VCaP (cell line): ENCODE measurements around the gene PANK4.

Experiments
- H3K27ac ChIP-seq: fragments of 450-650 bp; 2 replicates; pipeline ENCODE4 v1.5.1; 2017
- TF ChIP-seq, protein P1 (sequence below): fragments of 450-650 bp; conservative IDR thresholded peaks from 2 replicates; pipeline ENCODE4 v1.5.1; 2017; ENCODE audit warnings: mild to moderate bottlenecking, moderate library complexity

PANK4 gene

DNA sequence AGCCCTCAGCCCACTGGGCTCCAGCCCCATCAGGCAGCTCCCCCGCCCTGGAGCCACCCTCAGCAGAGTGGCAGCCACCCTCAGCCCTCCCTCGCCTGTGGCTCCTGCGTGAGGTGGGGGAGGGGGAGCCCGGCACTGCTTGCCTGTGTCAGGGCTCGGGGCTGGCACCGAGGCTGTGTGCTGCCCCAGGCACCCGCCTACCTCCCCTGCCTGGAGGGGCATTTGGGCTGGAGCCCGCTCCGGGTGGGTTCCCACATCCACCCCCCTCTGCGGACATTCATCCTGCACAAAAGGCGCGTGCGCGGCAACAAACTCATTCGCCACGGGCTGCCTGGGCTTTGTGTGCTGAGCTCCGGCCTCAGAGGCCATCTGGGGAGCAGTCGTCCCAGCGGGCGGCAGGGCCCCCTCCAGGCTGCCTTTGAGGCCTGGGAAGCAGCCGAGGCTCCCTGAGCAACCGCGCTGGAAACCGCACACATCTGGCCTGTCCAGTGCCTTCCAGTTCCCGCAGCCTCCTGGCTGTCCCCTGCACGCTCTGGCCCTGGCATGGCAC, 17.2 kb upstream of the PANK4 start:
- no peak overlapping the region for H3K27ac ChIP-seq
- TF ChIP-seq, protein P1, sequence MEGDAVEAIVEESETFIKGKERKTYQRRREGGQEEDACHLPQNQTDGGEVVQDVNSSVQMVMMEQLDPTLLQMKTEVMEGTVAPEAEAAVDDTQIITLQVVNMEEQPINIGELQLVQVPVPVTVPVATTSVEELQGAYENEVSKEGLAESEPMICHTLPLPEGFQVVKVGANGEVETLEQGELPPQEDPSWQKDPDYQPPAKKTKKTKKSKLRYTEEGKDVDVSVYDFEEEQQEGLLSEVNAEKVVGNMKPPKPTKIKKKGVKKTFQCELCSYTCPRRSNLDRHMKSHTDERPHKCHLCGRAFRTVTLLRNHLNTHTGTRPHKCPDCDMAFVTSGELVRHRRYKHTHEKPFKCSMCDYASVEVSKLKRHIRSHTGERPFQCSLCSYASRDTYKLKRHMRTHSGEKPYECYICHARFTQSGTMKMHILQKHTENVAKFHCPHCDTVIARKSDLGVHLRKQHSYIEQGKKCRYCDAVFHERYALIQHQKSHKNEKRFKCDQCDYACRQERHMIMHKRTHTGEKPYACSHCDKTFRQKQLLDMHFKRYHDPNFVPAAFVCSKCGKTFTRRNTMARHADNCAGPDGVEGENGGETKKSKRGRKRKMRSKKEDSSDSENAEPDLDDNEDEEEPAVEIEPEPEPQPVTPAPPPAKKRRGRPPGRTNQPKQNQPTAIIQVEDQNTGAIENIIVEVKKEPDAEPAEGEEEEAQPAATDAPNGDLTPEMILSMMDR, result no peak

DNA sequence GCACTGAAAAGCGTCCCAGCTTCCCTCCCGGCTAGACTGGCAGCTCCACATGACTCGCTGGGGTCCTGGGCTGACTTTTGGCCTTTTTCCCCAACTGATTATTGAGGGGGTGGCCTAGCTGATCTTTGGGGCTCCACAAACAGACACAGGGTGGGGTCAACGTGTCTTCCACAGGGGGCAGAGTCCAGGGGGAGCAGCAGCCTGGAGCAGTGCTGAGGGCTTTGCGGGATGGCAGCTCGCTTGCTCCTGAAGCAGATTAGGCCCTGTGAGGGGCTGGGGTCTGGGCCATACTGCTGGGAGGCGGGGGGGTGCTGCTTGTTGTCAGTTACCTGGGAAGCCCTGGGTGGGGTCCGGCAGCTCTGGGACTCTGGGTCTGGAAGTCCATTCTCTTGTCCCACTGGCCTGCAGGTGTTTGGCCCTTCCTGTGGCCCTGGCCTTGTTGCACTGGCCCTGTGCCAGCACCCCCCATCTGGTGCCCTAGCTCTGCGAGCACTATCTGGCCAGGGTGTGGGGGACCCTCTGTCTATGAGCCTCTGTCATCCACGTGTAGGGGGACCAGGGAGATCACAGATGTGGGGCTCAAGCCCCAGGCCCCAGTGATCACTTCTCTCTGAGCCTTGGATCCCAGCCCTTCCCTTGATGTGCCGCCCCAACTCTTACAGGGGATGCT, 16.0 kb upstream of the PANK4 start:
- peak overlapping the region; percentile 14; the same call in 1 of the 2 replicates for H3K27ac ChIP-seq
- TF ChIP-seq, protein P1, result no peak

DNA sequence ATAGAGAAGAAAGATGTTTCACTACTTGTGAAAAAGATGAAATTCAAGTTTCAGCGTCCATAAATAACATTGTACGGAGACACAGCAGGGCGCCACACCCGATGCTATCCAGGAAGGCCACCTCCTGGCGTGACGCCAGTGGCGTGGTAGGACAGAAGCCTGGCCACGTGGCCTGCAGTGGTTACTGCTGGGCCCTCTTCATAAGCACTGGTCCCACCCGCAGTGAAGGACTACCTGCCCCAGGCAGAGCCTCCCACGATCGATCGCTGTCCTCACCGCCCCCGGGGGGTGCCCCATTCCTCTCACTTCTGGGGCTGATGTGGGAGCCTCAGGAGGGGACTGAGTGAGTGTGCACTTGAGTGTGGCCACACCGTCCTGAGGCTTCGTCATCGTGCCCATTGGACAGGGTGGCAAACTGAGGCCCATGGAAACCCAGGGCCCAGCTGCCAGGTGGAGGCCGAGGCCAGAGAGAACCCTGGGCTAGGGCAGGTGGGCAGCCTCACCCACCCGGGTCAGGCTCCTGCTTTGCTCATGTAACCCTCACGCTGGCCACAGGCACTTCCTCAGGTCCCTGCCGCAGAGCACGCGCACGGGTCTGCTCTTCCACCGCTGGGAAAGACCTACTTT, 15.3 kb upstream of the PANK4 start:
- H3K27ac ChIP-seq, result peak overlapping the region; percentile 14; the same call in 1 of the 2 replicates

DNA sequence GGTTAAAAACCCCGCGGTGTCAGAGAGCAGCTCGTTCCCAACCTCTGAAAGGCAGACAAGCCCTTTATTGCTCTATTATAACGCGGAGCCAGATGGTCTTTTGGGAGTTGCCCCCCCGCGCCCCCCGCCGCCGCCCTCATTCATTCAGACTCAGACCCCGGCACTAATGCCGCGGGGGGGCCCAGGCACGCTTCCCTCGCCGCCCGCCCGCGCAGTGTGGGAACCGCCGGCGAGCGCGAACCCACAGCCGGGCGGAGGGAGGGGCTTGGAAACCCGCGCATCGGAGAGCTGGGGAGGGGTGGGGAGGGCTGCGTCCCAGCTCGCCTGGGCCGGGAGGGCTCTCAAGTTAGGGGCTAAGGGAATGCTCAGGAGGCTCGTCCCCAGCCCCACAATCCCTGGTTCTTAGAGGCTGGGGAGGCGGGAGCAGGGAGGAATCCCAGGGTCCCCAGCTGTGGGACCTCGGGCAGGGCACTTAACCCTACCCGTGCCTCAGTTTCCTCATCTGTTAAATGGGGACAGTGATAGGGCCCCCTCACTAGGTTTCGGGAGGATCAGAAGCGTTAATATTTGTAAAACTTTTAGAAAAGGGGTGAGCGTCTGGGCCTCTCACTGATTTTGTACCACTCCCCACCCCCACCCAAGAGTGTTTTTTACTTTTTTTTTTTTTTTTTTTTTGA, 14.6 kb upstream of the PANK4 start:
- H3K27ac ChIP-seq, result peak overlapping the region; percentile 3; the same call in 1 of the 2 replicates
- TF ChIP-seq, protein P1, result no peak

More for the DNA sequence above, 15.3 kb upstream of the PANK4 start:
- TF ChIP-seq, protein P1, result no peak

DNA sequence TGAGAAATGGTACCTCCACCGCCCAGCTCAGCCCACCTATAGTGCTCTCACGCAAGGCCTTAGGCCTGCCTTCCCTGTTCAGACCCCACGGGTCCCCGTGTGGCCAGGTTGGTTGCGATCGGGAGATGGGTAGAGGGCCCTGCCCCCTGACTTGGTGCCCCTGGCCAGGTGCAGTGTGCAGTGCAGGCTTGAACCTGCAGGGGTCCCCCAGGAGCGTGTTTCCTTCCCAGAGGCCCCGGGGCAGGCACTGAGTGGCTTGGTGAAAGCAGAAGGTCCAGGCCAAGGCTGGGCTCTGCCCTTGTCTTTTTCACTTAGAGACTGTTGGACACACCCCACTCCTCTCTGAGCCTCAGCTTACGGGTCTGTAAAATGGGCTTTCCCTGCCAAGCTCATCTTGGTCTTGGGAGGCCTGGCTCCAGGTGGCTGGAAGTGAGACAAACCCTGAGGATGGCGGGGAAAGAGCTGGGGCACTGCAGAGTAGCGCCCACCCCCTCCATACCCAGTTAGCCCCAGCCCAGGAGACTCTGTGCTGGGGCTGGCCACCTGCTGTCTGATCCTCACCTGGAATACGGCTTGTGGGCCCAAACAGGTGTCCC, 13.0 kb upstream of the PANK4 start:
- TF ChIP-seq, protein P1, result peak; percentile 24; the same call in 1 of the 2 replicates
- no peak overlapping the region for H3K27ac ChIP-seq

DNA sequence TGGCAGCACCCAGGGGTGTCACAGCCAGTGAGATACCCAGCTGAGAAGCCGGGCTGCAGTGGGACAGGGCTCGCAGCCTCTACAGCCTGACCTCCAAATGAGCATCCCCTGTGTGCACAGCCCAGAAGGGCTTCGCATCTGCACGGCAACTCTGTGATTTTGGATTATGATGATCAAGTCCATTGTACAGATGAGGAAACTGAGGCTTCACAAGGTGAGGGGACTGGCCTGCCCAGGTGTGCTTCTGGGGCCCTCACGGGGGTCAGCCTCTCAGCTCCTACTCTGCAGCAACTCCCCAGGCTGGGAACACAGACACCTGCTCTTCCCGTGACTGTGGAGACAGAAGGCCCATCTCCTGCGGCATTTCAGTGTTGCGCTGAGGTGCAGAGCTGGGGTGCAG, 12.5 kb upstream of the PANK4 start:
- TF ChIP-seq, protein P1, result no peak

DNA sequence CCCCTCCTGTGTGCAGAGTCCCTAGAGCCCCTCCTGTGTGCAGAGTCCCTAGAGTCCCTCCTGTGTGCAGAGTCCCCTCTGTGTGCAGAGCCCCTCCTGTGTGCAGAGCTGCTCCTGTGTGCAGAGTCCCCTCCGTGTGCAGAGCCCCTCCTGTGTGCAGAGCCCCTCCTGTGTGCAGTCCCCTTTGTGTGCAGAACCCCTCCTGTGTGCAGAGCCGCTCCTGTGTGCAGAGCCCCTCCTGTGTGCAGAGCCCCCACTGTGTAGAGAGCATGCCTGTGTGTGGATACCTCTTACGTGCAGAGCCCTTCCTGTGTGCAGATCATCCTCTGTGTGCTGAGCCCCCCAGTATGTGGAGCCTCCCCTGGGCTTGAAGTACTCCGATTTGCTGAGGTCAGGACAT, 12.0 kb upstream of the PANK4 start:
- H3K27ac ChIP-seq, result no peak overlapping the region
- TF ChIP-seq, protein P1, result no peak

More for the DNA sequence above, 12.5 kb upstream of the PANK4 start:
- H3K27ac ChIP-seq, result no peak overlapping the region
